Neural cell (in vitro differentiated cells): ENCODE data around the gene MBTD1. TPM values are rescaled to one million over a fixed set of nuclear protein-coding genes. Genes with fewer than 3 reads are reported as not detected.

ENCODE experiments used
- H2AFZ ChIP-seq: fragments of 200-600, 300-800 bp; sonication (generic), shearing (Covaris generic); 2 replicates; pipeline ENCODE4 v1.6.0; 2014; ENCODE audit warnings: low read depth, mild to moderate bottlenecking, antibody characterized with exemption, low read length, moderate library complexity
- H3F3A ChIP-seq: fragments of 200-600 bp; shearing (Covaris generic); 2 replicates; pipeline ENCODE4 v1.6.1; 2016; ENCODE audit warnings: mild to moderate bottlenecking, moderate library complexity, mixed read lengths, antibody characterized with exemption, low read length; ENCODE audit not compliant: insufficient read depth, poor library complexity, severe bottlenecking
- H3K27ac ChIP-seq: fragments of 200-600, 300-800 bp; sonication (generic), shearing (Covaris generic); 2 replicates; pipeline ENCODE4 v1.5.1; 2014; ENCODE audit warnings: mild to moderate bottlenecking, low read length, moderate library complexity
- H3K27me3 ChIP-seq: fragments of 300-800, 200-600 bp; sonication (generic), shearing (Covaris generic); 2 replicates; pipeline ENCODE4 v1.6.0; 2014; ENCODE audit warnings: mild to moderate bottlenecking, low read depth, low read length, moderate library complexity; ENCODE audit not compliant: insufficient read depth
- H3K36me3 ChIP-seq: fragments of 300-800, 200-600 bp; sonication (generic), shearing (Covaris generic); 2 replicates; pipeline ENCODE4 v1.5.1; 2014; ENCODE audit warnings: mild to moderate bottlenecking, antibody characterized with exemption, low read length, moderate library complexity; ENCODE audit not compliant: insufficient read depth
- H3K4me2 ChIP-seq: fragments of 300-800, 200-600 bp; sonication (generic), shearing (Covaris generic); 2 replicates; pipeline ENCODE4 v1.6.0; 2014; ENCODE audit warnings: mild to moderate bottlenecking, low read length
- H3K4me3 ChIP-seq: fragments of 300-800, 200-600 bp; sonication (generic), shearing (Covaris generic); 2 replicates; pipeline ENCODE4 v1.5.1; 2014; ENCODE audit warnings: mild to moderate bottlenecking, low read length, moderate library complexity
- H3K79me2 ChIP-seq: fragments of 200-600 bp; shearing (Covaris generic); replicated peaks from 2 replicates; pipeline ENCODE4 v1.6.0; 2014; ENCODE audit warnings: mild to moderate bottlenecking, low read length, moderate library complexity; ENCODE audit not compliant: insufficient read depth
- H3K9ac ChIP-seq: fragments of 300-800, 200-600 bp; sonication (generic), shearing (Covaris generic); 2 replicates; pipeline ENCODE4 v1.6.1; 2016; ENCODE audit warnings: mild to moderate bottlenecking, low read length, mixed read lengths
- H3K9me2 ChIP-seq: fragments of 200-600 bp; shearing (Covaris generic); 2 replicates; pipeline ENCODE4 v1.6.1; 2016; ENCODE audit warnings: mild to moderate bottlenecking, low read length, mixed read lengths; ENCODE audit not compliant: insufficient read depth
- H3K9me3 ChIP-seq: fragments of 200-600, 300-800 bp; sonication (generic), shearing (Covaris generic); 2 replicates; pipeline ENCODE4 v1.6.1; 2016; ENCODE audit warnings: mild to moderate bottlenecking, mixed run types, low read length, moderate library complexity, mixed read lengths
- H4K20me1 ChIP-seq: fragments of 200-600 bp; shearing (Covaris generic); 2 replicates; pipeline ENCODE4 v1.6.1; 2016; ENCODE audit warnings: mild to moderate bottlenecking, mixed run types; ENCODE audit not compliant: insufficient read depth
- CTCF ChIP-seq: fragments of 450-650 bp; IDR thresholded peaks from 2 replicates; pipeline ENCODE4 v1.5.1; 2014; ENCODE audit warnings: antibody characterized with exemption, mild to moderate bottlenecking, moderate library complexity; ENCODE audit not compliant: poor library complexity, severe bottlenecking
- EP300 ChIP-seq: fragments of 450-650 bp; conservative IDR thresholded peaks from 2 replicates; pipeline ENCODE4 v1.6.1; 2014; ENCODE audit warnings: antibody characterized with exemption, mild to moderate bottlenecking, moderate library complexity; ENCODE audit not compliant: poor library complexity, severe bottlenecking
- EZH2 ChIP-seq: fragments of 200-600, 300-800 bp; shearing (Covaris generic), sonication (generic); IDR thresholded peaks from 2 replicates; pipeline ENCODE4 v1.6.1; 2014; ENCODE audit warnings: antibody characterized with exemption, low read length, borderline replicate concordance, mild to moderate bottlenecking; ENCODE audit not compliant: insufficient read depth, poor library complexity, severe bottlenecking
- MXI1 ChIP-seq: fragments of 450-650 bp; conservative IDR thresholded peaks from 2 replicates; pipeline ENCODE4 v1.6.1; 2014; ENCODE audit warnings: antibody characterized with exemption, mild to moderate bottlenecking; ENCODE audit not compliant: poor library complexity, severe bottlenecking
- POLR2AphosphoS5 ChIP-seq: IDR thresholded peaks from 2 replicates; pipeline ENCODE4 v1.6.1; 2012
- RAD21 ChIP-seq: fragments of 450-650 bp; conservative IDR thresholded peaks from 2 replicates; pipeline ENCODE4 v1.6.1; 2014; ENCODE audit warnings: antibody characterized with exemption, mild to moderate bottlenecking, moderate library complexity
- REST ChIP-seq: IDR thresholded peaks from 2 replicates; pipeline ENCODE4 v1.6.1; 2012; ENCODE audit warnings: borderline replicate concordance
- SMC3 ChIP-seq: fragments of 450-650 bp; conservative IDR thresholded peaks from 2 replicates; pipeline ENCODE4 v1.6.1; 2014; ENCODE audit warnings: antibody characterized with exemption, mild to moderate bottlenecking, moderate library complexity; ENCODE audit not compliant: poor library complexity
- TAF1 ChIP-seq: IDR thresholded peaks from 2 replicates; pipeline ENCODE4 v1.6.1; 2012; ENCODE audit warnings: low read depth
- polyA plus RNA-seq: library from polyadenylated mRNA; depleted of rRNA; stranded (reverse); fragments of >200 nt; gene quantifications from 2 replicates; pipeline ENCODE4 v1.2.3, GENCODE V29; 2014

MBTD1 gene
- polyA plus RNA-seq, 1 donor from 2014 or later = 70.0 TPM

GRCh38 chr17:51250314-51250840 is 9.5 kb downstream of the MBTD1 start:
- Histone ChIP-seq H3K27me3 (no peaks in the 10 kb centered on the region), H3K36me3 (peaks cover 4% of the 10 kb centered on the region), H3K79me2 (peaks cover 25% of the 10 kb centered on the region), H3K4me3 (no peak overlapping the region), H3K27ac (no peak overlapping the region), H3K9me2 (no peaks in the 10 kb centered on the region), H2AFZ (no peak overlapping the region), H3K9me3 (peaks cover 4% of the 10 kb centered on the region), H3K9ac (no peak overlapping the region), H3F3A (no peaks in the 10 kb centered on the region), H4K20me1 (no peaks in the 10 kb centered on the region), H3K4me2 (no peak overlapping the region)
- TF ChIP-seq CTCF (no peak), EZH2 (no peak), SMC3 (no peak), RAD21 (no peak), TAF1 (no peak), POLR2AphosphoS5 (no peak), EP300 (no peak), REST (no peak), MXI1 (no peak)

- Histone ChIP-seq H3K27ac (no peak overlapping the region), H3K4me2 (no peak overlapping the region), H3K9me3 (peaks cover 4% of the 10 kb centered on the region), H4K20me1 (no peaks in the 10 kb centered on the region), H3K9me2 (no peaks in the 10 kb centered on the region), H3K9ac (no peak overlapping the region), H3K27me3 (no peaks in the 10 kb centered on the region), H2AFZ (no peak overlapping the region), H3F3A (no peaks in the 10 kb centered on the region), H3K4me3 (no peak overlapping the region), H3K36me3 (no peaks in the 10 kb centered on the region), H3K79me2 (peaks cover 6% of the 10 kb centered on the region)
- TF ChIP-seq CTCF = no peak
- no peak for TF ChIP-seq POLR2AphosphoS5
- TF ChIP-seq EZH2 = no peak
- no peak for TF ChIP-seq SMC3
- no peak for TF ChIP-seq RAD21
- TF ChIP-seq TAF1 = no peak
- no peak for TF ChIP-seq MXI1
- TF ChIP-seq REST = no peak
- no peak for TF ChIP-seq EP300
Measured at GRCh38 chr17:51245535-51245934, 14.3 kb downstream of the MBTD1 start.
